GM12801 (cell line): ENCODE results near the gene GPC6.

ENCODE experiments used
- TF ChIP-seq, protein P1 (sequence below): IDR thresholded peaks from one replicate; pipeline ENCODE4 v1.5.1; 2011; ENCODE audit warnings: control low read depth; ENCODE audit not compliant: insufficient read length; ENCODE audit errors: extremely low read depth

Gene GPC6

DNA sequence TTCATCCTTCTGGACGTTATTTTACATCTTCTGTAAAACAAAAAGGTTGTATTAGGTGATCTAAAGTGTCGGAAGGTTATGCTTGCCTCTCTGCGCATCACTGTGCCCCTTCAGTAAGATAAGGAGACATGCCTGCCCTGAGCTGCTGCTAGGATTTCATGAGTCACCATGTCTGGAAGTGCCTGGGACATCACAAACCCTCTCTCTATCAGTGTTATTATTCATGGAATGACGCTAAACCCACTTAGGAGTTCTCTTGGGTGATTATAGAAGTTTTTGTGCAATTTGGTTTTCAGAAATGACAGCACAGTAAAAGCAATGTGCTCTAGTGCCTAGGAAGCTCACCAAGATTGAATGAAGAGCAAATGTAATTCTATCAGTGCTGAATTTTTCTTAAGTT lies 635.2 kb downstream of the GPC6 start:
- TF ChIP-seq, protein P1, sequence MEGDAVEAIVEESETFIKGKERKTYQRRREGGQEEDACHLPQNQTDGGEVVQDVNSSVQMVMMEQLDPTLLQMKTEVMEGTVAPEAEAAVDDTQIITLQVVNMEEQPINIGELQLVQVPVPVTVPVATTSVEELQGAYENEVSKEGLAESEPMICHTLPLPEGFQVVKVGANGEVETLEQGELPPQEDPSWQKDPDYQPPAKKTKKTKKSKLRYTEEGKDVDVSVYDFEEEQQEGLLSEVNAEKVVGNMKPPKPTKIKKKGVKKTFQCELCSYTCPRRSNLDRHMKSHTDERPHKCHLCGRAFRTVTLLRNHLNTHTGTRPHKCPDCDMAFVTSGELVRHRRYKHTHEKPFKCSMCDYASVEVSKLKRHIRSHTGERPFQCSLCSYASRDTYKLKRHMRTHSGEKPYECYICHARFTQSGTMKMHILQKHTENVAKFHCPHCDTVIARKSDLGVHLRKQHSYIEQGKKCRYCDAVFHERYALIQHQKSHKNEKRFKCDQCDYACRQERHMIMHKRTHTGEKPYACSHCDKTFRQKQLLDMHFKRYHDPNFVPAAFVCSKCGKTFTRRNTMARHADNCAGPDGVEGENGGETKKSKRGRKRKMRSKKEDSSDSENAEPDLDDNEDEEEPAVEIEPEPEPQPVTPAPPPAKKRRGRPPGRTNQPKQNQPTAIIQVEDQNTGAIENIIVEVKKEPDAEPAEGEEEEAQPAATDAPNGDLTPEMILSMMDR: no peak

DNA sequence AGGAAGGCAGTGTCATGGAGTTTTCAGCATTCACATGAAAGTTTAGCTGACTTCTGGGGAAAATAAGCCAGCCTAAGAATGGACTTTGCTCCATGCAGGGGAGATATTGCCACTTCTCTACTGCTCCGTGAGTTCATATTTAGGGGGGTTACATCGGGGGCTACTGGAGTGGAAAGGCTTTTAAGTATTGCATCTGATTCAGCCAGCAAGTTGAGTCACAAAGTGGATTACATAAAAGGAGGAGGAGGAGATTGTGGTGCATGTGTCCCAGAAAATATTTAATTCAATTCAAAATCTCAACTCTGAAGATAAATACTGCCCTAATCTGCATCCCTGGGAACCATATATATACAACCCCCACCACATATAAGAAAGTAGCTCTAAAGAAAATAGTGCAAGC lies 635.7 kb downstream of the GPC6 start:
- TF ChIP-seq, protein P1: no peak

DNA sequence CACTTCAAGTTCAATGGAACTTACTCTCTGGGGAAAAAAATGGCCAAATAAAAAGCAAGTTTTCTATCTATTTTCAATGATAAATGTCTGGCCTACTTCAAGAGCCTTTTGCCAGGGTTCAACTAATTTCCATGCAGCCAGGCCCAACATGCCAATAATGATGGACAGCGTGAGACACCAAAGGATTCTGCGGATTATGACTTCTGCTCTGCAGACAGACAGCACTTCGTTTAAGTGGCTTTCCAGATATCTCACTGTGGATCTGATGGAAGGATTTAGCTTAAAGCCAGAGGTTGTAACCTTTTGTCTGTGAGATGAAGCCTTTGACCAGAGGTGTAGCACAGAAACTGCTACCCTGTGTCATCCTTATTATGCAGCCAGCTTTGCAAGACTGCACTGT lies 638.6 kb downstream of the GPC6 start:
- TF ChIP-seq, protein P1: no peak

DNA sequence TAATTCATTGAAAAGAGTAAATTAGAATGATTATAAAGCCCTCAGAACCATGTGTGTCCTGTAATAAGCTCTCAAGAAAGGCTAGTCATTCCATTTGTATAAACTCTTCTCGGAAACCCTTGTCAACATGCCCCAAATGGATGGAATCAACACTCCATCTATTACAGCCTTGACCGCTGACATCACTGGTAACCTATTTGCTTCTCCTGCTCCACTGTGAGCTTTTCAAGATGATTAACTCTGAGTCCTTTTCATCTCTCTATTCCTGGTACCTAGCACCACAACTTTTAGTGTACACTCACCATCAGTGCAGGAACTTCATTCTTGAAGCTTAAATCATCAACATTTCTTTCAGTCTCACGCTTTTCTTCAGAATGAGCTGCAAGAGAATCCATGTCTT lies 640.9 kb downstream of the GPC6 start:
- TF ChIP-seq, protein P1: no peak

DNA sequence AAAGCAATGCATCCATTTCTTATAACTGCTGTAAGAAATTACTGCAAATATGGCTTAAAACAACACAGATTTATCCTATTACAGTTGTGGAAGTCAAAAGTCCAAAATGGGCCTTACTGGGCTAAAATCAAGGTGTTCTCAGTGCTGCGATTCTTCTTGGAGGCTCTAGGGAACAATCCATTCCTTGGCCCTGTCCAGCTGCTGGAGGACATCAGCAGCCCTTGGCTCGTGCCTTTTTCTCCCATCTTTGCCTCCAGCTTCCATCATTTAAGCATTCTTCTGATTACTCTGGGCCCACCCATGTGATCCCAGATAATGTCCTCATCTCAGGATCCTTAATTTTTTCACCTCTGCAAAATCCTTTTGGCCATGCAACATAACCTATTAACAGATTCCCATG lies 645.8 kb downstream of the GPC6 start:
- TF ChIP-seq, protein P1: no peak

DNA sequence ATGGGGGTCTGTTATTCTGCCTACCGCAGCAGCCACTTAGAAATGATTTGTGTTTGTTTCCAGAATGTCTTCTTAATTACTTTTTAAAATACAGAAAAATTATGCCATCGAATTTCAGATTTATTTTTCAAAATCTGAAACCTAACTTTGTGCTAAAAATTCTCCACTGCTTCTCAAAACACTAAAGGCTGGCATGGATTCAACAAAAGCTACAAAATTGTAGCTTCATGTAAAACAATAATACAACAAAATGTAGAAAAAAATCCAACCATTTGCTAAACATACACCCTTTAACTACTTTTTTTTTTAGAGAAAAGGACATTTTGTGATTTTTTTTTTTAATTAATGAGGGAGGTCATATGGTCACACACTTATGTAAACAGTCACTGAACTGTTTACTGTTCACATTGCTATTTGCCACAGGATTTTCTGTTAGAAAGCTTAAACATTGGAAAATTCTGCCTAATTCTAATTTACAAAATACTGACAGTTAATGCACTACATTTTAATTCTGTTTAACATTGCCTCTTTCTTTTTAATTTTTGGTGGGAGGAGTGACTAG lies 646.3 kb downstream of the GPC6 start:
- TF ChIP-seq, protein P1: no peak

DNA sequence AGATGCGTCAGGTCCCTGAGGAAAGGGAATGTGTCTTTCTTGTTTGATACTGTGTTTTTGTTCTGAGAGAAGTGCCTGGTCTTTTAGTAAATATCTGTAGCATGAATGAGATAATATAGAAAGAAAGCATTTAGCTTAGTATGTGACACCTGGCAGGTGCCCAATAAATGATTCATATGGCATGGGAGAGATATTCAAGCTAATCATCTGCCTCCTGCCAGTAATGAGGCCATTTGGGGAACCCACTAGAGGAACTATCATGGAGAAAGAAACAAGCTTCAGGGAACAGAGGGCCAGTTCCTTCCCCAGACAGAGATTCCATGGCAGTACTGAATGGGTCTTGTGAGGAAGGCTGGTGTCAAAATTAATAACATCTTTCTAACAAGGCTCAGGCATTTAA lies 648.9 kb downstream of the GPC6 start:
- TF ChIP-seq, protein P1: no peak
